Lung (tissue), 12 donors: ENCODE results near the gene ITGA8. TPM values are rescaled to one million over a fixed set of nuclear protein-coding genes. Genes with fewer than 3 reads are reported as not detected.

Experiments
- ATAC-seq: fragments of 200-7000 bp; cut with Tn5 transposase; one replicate; pipeline ENCODE4 v1.9.1; 2020; ENCODE audit warnings: moderate number of reproducible peaks; ENCODE audit not compliant: insufficient read depth, low FRiP score
- DNase-seq, 3 donors: peaks; one replicate each; pipeline ENCODE4 v3.0.0-alpha.2; 2013 to 2017
- H3K27ac ChIP-seq, 2 donors: one replicate each; pipeline ENCODE4 v1.5.1; 2013; ENCODE audit warnings: mild to moderate bottlenecking in 2 of 2, moderate library complexity in 2 of 2, control low read depth in 1 of 2, inconsistent platforms in 1 of 2, low read depth in 1 of 2, low read length in 1 of 2
- H3K27me3 ChIP-seq, 3 donors: one replicate each; pipeline ENCODE4 v1.5.1; 2013; ENCODE audit warnings: low read length in 2 of 3; ENCODE audit not compliant: control insufficient read depth in 3 of 3, insufficient read depth in 3 of 3
- H3K36me3 ChIP-seq, 4 donors: one replicate each; pipeline ENCODE4 v1.5.1; 2013; ENCODE audit warnings: low read length in 4 of 4, mild to moderate bottlenecking in 1 of 4, moderate library complexity in 1 of 4; ENCODE audit not compliant: control insufficient read depth in 4 of 4, insufficient read depth in 4 of 4
- H3K4me1 ChIP-seq, 5 donors: one replicate each; pipeline ENCODE4 v1.5.1; 2013; ENCODE audit warnings: low read length in 5 of 5, mild to moderate bottlenecking in 2 of 5, moderate library complexity in 1 of 5; ENCODE audit not compliant: control insufficient read depth in 5 of 5, insufficient read depth in 5 of 5
- H3K4me3 ChIP-seq: one replicate; pipeline ENCODE4 v1.5.1; 2013; ENCODE audit warnings: mild to moderate bottlenecking, control low read depth, moderate library complexity
- H3K9ac ChIP-seq, 2 donors: one replicate each; pipeline ENCODE4 v1.5.1; 2013; ENCODE audit warnings: low read length in 2 of 2, control low read depth in 1 of 2; ENCODE audit not compliant: insufficient read depth in 1 of 2
- H3K9me3 ChIP-seq, 4 donors: one replicate each; pipeline ENCODE4 v1.5.1; 2013; ENCODE audit warnings: low read length in 3 of 4, mild to moderate bottlenecking in 1 of 4, moderate library complexity in 1 of 4; ENCODE audit not compliant: control insufficient read depth in 4 of 4, insufficient read depth in 3 of 4
- WGBS, 2 donors: extraction: QIAGEN DNeasy Blood & Tissue Kit; methylation state at CpG; one replicate each; pipeline ENCODE4 v1.1.7; 2013; 5-methylcytosine and 5-hydroxymethylcytosine counted together
- polyA plus RNA-seq, 2 donors: library from polyadenylated mRNA; stranded (reverse); fragments of 200-250 nt; gene quantifications; one replicate each; pipeline ENCODE4 v1.2.1, GENCODE V29; 2013
- total RNA-seq, 2 donors: library from RNA; depleted of rRNA in 1 of 2; stranded (reverse); fragments of >200 nt in 1 of 2; gene quantifications; one replicate each; pipeline ENCODE4 v1.2.1, GENCODE V29; 2014 to 2021
- TF ChIP-seq, protein P1 (sequence below): IDR thresholded peaks from 2 replicates; pipeline ENCODE4 v1.5.1; 2012; ENCODE audit warnings: mild to moderate bottlenecking; ENCODE audit errors: control extremely low read depth, extremely low read depth
- donor health status: control.
- donor health status: control.
- donor health status: Bipolar disorder and iron deficiency.
- donor health status: healthy.
- donor health status: DM: yes; HTN: yes; CAD: no.

Gene ITGA8
- total and polyA plus RNA-seq, 4 donors = 3.9 to 124 (median 13.6) TPM

GRCh38 chr10:15672469-15672868 lies 47.3 kb downstream of the ITGA8 start:
- ATAC-seq (no peak), DNase-seq (no peak)
- Histone ChIP-seq H3K4me3 (no peak overlapping the region), H3K9me3 (no peaks in the 10 kb centered on the region), H3K27ac (no peak overlapping the region), H3K27me3 (no peaks in the 10 kb centered on the region), H3K9ac (no peak overlapping the region), H3K36me3 (peaks cover 0 to 29% (median 11%) of the 10 kb centered on the region in 4 donors), H3K4me1 (peaks cover 0 to 2% (median 0%) of the 10 kb centered on the region in 5 donors)
- WGBS, 2 donors = 32 to 58% methylated on average over 3 of the region's 3 CpGs
- TF ChIP-seq, protein P1, sequence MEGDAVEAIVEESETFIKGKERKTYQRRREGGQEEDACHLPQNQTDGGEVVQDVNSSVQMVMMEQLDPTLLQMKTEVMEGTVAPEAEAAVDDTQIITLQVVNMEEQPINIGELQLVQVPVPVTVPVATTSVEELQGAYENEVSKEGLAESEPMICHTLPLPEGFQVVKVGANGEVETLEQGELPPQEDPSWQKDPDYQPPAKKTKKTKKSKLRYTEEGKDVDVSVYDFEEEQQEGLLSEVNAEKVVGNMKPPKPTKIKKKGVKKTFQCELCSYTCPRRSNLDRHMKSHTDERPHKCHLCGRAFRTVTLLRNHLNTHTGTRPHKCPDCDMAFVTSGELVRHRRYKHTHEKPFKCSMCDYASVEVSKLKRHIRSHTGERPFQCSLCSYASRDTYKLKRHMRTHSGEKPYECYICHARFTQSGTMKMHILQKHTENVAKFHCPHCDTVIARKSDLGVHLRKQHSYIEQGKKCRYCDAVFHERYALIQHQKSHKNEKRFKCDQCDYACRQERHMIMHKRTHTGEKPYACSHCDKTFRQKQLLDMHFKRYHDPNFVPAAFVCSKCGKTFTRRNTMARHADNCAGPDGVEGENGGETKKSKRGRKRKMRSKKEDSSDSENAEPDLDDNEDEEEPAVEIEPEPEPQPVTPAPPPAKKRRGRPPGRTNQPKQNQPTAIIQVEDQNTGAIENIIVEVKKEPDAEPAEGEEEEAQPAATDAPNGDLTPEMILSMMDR = no peak

GRCh38 chr10:15670880-15671279 lies 48.8 kb downstream of the ITGA8 start:
- ATAC-seq (no peak), DNase-seq (no peak)
- no peak overlapping the region for H3K27ac ChIP-seq
- H3K4me3 ChIP-seq = no peak overlapping the region
- H3K9ac ChIP-seq = no peak overlapping the region
- peaks cover 0 to 21% (median 7%) of the 10 kb centered on the region in 4 donors for H3K36me3 ChIP-seq
- no peaks in the 10 kb centered on the region for H3K9me3 ChIP-seq
- no peaks in the 10 kb centered on the region for H3K27me3 ChIP-seq
- TF ChIP-seq, protein P1 = no peak
- WGBS, 2 donors = 70 to 91% methylated on average over 5 of the region's 5 CpGs
- peaks cover 0 to 2% (median 0%) of the 10 kb centered on the region in 5 donors for H3K4me1 ChIP-seq

DNA sequence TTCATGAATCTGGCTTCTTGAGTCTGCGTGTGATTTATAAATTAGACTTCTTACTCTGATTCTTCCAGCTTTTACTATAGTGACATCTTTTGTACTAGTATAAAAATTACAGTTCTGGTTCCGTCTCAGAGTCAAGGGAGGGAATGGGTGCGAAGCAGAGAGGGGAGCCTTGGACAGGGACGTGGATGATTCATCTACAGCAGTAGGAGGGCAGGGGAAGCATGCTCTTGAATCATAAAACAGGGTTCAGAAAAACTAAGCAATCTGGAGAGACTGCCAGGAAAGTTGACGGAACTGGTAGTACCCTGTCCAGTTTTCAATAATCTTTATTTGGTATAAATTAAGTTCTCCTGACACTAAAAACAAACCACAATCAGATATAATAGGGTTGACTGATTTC lies 58.1 kb downstream of the ITGA8 start:
- Histone ChIP-seq H3K27me3 (no peaks in the 10 kb centered on the region), H3K27ac (no peak overlapping the region), H3K4me3 (no peak overlapping the region), H3K9ac (no peak overlapping the region), H3K4me1 (peaks cover 0 to 9% (median 0%) of the 10 kb centered on the region in 5 donors), H3K36me3 (peaks cover 0 to 19% (median 6%) of the 10 kb centered on the region in 4 donors), H3K9me3 (peaks cover 0 to 2% (median 0%) of the 10 kb centered on the region in 4 donors)
- TF ChIP-seq, protein P1 = no peak
- DNase-seq (no peak), ATAC-seq (no peak)
- WGBS, 2 donors = 87 to 89% methylated on average over 5 of the region's 5 CpGs

DNA sequence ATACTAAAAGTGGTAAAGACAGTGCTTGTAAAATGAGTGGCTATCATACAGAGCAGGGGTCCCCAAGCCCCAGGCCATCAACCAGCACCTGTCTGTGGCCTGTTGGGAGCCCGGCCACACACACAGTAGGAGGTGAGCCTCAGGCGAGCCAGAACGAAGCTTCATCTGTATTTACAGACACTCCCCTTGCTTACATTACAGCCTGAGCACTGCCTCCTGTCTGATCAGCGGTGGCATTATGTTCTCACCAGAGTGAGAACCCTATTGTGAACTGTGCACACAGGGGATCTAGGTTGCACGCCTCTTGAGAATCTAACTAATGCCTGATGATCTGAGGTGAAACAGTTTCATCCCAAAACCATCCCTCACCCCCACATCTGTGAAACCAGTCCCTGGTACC lies 58.7 kb downstream of the ITGA8 start:
- TF ChIP-seq, protein P1 = no peak
- Histone ChIP-seq H3K9ac (no peak overlapping the region), H3K9me3 (peaks cover 0 to 2% (median 0%) of the 10 kb centered on the region in 4 donors), H3K4me1 (peaks cover 0 to 9% (median 0%) of the 10 kb centered on the region in 5 donors), H3K4me3 (no peak overlapping the region), H3K27me3 (no peaks in the 10 kb centered on the region), H3K36me3 (peaks cover 0 to 20% (median 7%) of the 10 kb centered on the region in 4 donors), H3K27ac (no peak overlapping the region)
- DNase-seq = no peak
- no peak for ATAC-seq
- 77 to 78% methylated on average over 5 of the region's 5 CpGs for WGBS, 2 donors
